Stimulated activated CD8-positive, alpha-beta memory T cell treated with anti-CD3 and anti-CD28 coated beads, Interleukin-4, amount 100 ng/mL, for 1 hour (primary cell): ENCODE data around the gene CA10.

Experiments used
- DNase-seq, 2 donors: peaks; one replicate each; pipeline ENCODE4 v3.0.0-alpha.2; 2020; ENCODE audit warnings: low read depth in 2 of 2, low spot score in 1 of 2

The CA10 gene

DNA sequence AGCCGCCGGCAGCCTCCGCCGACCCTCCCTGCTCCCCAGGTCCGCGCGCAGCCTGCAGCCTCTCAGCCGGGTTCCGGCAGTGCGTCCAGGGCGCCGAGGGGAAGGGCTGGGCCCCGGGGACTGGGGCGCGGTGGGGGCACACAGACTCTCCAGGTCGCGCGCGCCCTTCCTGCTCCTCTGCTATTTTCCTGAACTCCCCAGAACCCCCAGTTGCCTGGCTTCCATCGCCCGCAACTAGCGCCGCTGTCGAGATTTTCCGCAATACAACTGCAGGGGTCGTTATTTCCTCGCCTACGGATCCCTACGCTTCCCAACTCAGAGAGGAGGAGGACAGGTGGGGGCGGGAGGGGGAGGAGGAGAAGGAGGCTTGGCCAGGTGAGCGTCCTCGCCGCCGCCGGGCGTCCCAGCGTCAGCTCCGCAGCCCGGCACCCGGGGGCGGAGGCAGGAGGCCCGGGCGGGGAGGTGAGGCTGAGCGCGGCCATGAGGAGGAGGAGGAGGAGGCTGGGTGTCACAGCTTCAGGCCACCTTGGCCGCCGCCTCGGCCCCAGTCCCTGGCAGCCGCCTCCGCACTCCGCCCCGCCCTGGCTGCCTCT, at the start of gene CA10:
Gene CA10, minus strand, starts transcription at position 265 of the 593 bp plus-strand sequence.
- no peak for DNase-seq

GRCh38 chr17:52207796-52208195, 49.3 kb upstream of the CA10 start:
- DNase-seq: no peak

DNA sequence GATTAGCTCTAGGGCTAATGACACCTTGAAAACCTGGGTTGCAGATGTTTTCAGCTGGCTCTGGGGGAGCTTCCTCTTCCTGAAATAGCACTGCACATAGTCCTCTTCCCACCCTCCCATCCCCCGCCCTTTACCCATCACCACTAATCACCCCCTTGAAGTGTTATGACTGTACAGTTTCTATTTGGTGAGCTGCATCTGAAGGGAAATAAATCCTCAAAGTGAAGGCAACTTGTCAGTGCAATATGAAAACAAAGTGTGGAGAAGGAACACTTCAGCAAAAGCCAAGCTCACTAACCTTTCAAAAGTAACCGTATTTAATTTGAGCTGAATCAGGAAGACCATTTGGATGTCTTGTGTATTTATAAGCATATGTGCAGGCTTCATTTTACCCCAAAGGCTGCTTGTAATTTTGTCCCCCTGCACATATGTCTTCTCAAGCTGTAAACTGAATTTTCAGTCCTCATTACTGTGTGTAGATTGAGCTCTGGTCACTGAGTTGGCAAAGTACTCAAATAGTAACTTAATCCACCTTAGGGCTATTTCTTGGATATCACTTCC, 44.1 kb upstream of the CA10 start:
- DNase-seq: no peak

- DNase-seq: no peak
These were observed 43.4 kb upstream of the CA10 start for GRCh38 chr17:52201767-52202519.

DNA sequence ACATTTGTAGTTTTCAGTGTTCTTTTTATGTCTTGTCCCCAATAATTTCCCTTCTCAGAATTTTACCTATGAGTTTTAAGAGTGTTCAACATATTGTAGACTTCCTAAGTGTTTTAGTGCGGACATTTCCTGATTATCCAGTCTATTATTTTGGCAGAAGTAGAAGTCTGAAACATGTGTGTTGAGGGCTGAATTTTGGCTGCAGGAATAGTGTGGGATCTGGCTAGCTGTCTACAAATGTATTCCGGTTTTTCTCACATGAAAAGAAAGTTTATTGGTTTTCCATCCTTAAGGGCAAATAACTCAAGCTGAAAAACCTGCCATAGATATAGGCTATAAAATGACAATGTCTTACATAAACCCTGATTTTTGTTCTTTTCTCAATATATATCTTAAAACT, 33.0 kb upstream of the CA10 start:
- DNase-seq: no peak

GRCh38 chr17:52181782-52182181, 23.3 kb upstream of the CA10 start:
- DNase-seq: no peak

DNA sequence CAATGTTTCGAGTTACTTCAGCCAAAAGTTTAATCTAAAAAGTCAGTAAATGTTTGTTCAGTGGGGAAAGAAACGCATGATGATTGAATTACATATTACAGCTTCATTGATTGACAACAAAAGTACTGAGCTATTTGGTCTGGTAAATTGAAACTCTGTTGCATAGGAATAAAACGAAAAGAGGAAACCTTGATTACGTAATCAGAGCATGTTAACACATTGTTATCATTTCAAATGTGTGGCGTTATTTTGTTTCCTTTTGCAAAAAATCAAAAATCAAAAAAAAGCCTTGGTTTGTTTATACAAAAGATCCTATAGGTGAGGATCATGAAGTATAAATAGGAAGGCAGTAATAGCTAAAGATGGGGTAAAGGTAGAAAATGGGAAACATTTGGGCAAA, 19.5 kb upstream of the CA10 start:
- DNase-seq: no peak

GRCh38 chr17:52170963-52171572, 12.6 kb upstream of the CA10 start:
- DNase-seq: no peak

GRCh38 chr17:52160136-52160567, 1.6 kb upstream of the CA10 start:
- DNase-seq: no peak

DNA sequence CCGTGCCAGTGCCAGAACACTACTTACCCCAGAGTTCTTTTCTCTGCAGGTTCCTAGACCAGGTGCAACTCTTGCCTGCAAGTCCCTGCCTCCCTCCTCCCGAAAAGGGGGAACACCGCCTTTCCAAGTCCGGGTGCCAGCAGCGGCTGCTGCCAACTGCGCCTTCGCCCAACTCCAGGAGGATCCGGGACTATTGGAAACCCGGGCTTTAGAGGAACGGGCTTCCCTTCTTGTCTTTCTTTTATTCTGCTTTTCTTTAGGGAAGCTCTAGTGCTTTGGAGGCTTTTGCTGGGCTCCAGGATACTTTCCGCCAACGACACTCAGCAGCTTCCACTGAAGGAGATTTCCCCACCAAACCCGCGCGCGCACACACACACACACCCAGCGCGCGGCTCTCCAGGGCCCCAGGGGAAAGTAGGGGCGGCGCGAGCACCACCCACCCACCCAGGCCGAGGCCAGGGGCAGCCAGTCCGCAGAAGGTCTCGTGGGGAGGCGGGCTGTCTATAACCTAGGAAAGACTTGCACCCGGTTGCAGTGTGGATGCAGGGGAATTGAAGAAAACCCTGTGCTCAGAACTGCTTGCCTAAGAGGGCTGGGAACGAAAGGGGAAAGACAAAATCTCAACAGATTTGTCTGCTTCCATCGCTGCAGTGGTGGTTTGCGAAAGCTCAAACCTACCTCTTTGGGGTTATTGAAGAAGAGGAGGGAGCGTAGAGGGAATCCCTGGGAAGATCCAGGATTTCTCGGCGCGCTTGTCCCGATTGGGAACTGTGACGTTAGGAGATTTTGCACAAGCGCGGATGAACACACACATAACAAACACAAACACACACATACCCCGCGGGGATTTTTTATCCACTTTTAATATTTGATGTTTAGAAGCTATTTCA, 977 bp upstream of the CA10 start:
- DNase-seq: no peak

DNA sequence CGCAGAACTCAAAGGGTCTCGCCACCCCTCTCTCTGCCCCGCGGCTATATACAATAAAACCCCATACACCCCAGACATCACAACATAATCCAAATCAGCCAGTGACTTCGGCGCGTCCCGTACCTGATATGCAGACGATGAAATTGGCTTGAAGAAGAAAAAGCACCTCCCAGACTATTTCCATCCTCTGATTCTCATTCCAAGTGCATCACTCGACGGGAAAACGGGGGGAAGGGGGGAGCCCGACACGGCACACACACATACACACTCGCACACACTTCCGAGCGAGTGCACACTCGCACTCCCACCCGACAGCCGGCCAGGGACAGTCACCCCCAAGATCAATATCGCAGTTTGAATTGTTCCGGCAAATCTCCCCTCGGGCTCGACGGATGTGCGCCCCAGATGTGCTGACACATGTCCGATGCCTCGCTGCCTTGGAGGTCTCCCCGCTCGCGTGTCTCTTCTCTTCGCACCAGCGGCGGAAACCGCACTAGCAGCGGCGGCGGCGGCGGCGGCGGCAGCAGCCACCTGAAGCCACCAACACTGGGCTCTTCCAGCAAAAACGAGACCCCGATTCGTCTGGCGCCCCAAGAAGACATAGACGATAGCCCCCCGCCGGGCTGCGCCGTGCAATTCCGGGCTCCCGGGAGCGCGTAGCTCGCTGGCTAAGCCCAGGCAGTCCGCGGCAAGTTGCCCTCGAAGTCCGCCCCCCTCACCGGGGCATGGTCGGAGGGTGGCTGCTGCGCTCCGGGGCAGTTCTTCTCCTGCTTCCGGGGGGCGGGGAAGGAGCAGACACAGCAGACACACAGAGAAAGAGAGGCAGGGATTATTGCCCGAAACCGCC, 688 bp downstream of the CA10 start:
- no peak for DNase-seq

- no peak for DNase-seq
These were observed 1.6 kb downstream of the CA10 start for GRCh38 chr17:52156576-52157570.

DNA sequence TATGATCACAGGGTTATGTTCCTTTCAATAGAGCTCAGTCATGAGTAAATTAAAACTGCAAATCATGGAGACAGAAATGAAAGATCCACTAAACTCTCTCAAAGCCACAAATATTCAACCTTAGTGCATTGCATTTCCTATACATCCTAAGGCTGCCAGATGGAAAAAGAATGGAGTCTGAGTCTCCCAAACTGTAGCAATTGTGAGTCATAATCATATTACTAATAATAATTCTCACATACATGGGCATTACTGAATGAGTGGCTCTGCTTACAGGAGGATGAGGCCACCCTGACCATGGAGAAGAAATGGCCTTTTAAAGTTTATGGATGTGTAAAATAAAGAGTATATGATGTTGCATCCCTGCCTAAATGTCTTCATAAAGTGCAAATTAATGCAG, 3.2 kb downstream of the CA10 start:
- no peak for DNase-seq

DNA sequence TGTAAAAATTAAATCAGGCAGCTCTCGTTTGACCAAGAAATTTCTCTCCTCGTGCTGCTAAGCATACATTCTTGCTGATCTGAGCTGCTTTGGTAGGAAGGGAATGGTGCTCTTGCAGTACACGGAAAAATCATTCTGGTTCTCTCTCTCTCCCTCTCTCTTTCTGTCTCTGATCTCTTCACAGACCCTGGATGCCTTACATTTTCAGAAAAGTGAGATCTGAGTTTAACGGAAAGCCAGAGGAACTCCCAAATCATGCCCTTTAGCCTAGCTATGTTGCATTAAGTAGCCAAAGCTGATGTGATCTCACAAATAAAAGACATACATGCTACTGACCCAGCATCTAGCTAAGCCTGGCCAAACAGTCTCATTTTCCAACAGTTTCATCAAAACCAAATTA, 4.0 kb downstream of the CA10 start:
- no peak for DNase-seq

DNA sequence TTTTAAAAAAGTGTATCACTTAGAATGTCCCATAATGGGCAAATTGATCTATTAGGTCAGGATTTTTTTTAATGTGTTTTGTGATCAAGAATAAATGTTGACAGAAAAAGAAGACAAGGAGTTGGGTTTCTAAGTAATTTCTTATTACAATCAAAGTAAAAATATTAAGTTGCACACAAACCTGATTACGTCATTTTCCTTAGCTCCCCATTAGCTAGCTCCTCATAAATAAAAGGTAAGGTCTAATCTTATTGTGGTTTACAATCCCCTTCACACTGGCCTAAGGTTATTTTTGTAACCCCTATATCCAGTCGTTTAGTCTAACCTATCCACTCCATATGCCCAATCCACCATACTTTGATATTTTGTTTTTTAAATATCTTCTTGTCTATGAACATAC, 7.6 kb downstream of the CA10 start:
- DNase-seq: no peak

DNA sequence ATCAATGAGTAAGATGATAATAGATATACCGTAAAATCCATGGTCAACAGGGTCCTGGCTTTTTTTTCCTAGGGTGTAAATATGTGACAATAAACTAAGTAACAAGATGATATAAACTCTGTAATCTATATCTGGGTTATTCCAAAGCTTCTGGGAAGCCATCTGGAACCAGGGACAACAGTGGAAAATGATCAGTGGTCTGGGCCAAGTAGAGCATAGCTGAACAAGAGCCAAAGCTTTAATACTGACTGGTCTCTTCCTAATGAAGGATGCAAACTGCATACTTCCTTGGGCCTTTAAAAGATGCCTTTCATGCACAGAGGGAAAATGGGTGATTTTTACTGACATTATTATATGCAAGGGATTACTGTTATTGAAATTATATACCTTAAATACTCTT, 8.9 kb downstream of the CA10 start:
- DNase-seq: no peak

DNA sequence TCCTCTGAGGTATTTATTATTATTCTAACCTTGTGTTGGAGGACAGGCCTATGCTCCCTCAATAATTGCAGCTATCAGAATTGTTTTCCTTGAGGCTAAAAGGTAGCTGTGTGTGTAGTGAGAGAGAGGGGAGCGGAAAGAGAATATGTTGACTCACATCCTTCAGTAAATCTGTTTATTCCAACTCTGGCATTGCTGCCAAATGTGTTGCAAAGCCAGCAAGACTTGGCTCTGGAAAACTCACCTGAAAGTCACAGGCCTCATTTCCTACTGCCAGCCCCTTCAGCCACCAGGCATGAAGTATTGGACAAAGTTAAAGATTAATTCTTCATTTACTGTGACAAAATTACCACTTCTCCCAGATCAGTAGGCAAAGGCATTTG, 9.6 kb downstream of the CA10 start:
- no peak for DNase-seq

DNA sequence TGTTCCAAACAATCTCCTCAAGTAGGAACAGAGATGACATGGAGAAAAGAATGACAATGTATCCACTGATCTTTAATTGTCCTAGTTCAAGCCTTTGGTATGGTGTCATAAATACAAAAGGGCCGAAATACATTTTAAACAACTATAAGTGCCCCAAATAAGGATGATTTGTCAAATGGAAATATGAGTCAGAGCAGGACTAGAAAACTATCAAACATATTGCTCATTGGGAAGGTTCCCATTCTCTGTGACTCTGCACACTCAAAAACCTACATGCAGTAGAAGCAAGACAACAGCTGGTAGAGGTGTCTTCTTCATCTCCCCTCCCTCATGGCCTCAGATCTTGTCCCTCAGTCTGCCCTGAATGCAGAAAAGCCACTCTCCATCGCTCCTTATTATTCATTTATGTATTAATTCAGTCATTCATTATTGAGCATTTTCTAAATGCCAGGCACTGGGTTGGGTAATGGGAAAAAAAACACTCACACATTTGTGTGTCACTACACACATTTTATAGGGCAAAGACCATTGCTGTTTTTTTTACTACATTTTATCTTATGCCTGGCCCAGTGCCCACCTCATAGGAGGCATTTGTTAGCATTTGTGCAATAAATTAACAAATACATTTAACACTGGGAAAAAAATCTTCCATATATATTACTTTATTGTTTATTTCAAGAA, 10.1 kb downstream of the CA10 start:
- DNase-seq: no peak

DNA sequence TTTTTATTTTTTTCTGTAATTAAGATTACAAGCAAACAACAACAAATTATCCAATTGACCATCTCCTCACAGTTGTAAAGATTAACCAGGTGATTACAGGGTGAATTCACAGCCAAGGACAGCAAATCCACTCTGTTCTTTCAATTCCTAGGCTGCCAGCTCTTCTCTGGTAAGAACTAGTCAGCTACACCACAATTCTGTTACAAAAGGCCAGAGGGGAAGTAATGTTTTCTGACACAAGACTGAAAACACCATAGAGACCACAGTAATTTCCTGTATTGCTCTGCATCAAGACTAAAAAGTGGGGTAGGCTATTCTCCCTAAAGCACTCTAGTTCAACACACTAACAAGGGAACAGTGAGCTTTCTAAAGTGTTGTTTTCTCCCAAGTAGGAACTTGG, 10.6 kb downstream of the CA10 start:
- no peak for DNase-seq
